ENCODE results near the gene TMEM132C. TPM values are rescaled to one million over a fixed set of nuclear protein-coding genes. Genes with fewer than 3 reads are reported as not detected.

Gene TMEM132C
- total and polyA plus RNA-seq, 2 of the 4 experiments (the other 2 are of a cell fraction): not detected

DNA sequence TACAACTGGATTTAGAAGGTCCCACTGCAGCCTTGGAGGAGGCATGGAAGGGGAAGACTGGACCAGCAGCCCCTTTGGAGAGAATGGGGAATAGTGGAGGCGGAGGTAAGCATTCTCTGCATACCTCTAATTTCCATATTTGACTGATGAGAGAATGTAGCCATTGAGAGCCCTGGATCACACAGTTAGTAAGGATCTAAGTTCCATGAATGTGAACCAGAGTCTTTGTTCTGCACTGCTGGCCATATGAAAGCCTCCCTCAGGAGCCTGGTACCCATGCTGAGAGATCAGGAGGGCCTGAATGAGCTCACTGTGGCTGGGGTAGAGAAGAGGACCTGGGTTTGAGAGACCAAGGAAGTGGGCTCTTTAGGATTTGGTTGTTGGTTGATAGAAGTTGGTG, 192.1 kb downstream of the TMEM132C start:
- no CpG with 5 or more reads among the region's 1 CpG for WGBS, 2 experiments (ENCODE audit: extremely low coverage in 2 of 2, insufficient read length in 1 of 2)
- intact Hi-C loops (cut with micrococcal nuclease) (no loop called here), dilution Hi-C loops (cut with HindIII; ENCODE audit: low sequenced_read_pairs, unreplicated experiment) (no loop called here), in situ Hi-C loops (cut with MboI; ENCODE audit: low sequenced_read_pairs) (no loop called here)
- no peak overlapping the region for H3K27ac ChIP-seq (ENCODE audit: insufficient read depth, low read length)
- H2BK120ac ChIP-seq (ENCODE audit: low read depth, low read length): no peak overlapping the region
- no peak overlapping the region for H2AK5ac ChIP-seq (ENCODE audit: low read depth, low read length)
- no peaks in the 10 kb centered on the region for H3K4me1 ChIP-seq (ENCODE audit: control insufficient read depth, insufficient read depth, low read length)
- no peak overlapping the region for H3K4ac ChIP-seq (ENCODE audit: low read depth, low read length)
- H2AFZ ChIP-seq (replicated peaks; ENCODE audit: low read length, poor library complexity): no peak overlapping the region
- peaks cover 36% of the 10 kb centered on the region for H3K9me3 ChIP-seq (ENCODE audit: control insufficient read depth, insufficient read depth, low read length)
- no peak overlapping the region for H3K4me2 ChIP-seq (ENCODE audit: low read depth, low read length)
- no peak overlapping the region for H2BK5ac ChIP-seq (ENCODE audit: low read depth, low read length, poor library complexity, severe bottlenecking)
- H2BK20ac ChIP-seq (ENCODE audit: low read depth, low read length): no peak overlapping the region
- H3K23ac ChIP-seq (ENCODE audit: low read depth, low read length): no peak overlapping the region
- no peak overlapping the region for H4K8ac ChIP-seq (ENCODE audit: low read depth in 2 of 2, low read length in 2 of 2)
- H3K27me3 ChIP-seq (ENCODE audit: control insufficient read depth, insufficient read depth, low read length): no peaks in the 10 kb centered on the region
- no peaks in the 10 kb centered on the region for H4K20me1 ChIP-seq (ENCODE audit: insufficient read depth, low read length)
- no peak overlapping the region for H4K91ac ChIP-seq (ENCODE audit: insufficient read depth, low read depth, low read length)
- H2AK9ac ChIP-seq (replicated peaks; ENCODE audit: low read depth, low read length, poor library complexity): no peak overlapping the region
- BruUV-seq (replicated peaks): no TSS peak
- ChIA-PET POLR2A (ENCODE audit: unreplicated experiment) (no interaction called here), CTCF (no interaction called here)
- no peak overlapping the region for H3K56ac ChIP-seq (ENCODE audit: extremely low read depth, insufficient read depth, low read length)
- H3K9me1 ChIP-seq (ENCODE audit: insufficient read depth, low read length): no peaks in the 10 kb centered on the region
- no peak overlapping the region for H4K5ac ChIP-seq (ENCODE audit: low read depth, low read length)
- no peak overlapping the region for H3K9ac ChIP-seq (ENCODE audit: low read depth, low read length)
- H3K4me3 ChIP-seq (ENCODE audit: insufficient read depth, low read depth, low read length): no peak overlapping the region
- DNase-seq: no peak
- no peak overlapping the region for H3K18ac ChIP-seq (ENCODE audit: low read depth, low read length)
- TF ChIP-seq MXI1 (IDR thresholded peaks at IDR 0.05; ENCODE audit: borderline replicate concordance, low read depth, low read length): no peak
- TF ChIP-seq RAD21 (IDR thresholded peaks at IDR 0.05; ENCODE audit: low read length): no peak
- no peak for TF ChIP-seq CHD1 (IDR thresholded peaks at IDR 0.05; ENCODE audit: low read depth, low read length)
- TF ChIP-seq CEBPB (IDR thresholded peaks at IDR 0.05; ENCODE audit: low read depth, low read length): no peak
- no peak for TF ChIP-seq RFX5 (IDR thresholded peaks at IDR 0.05; ENCODE audit: low read depth, low read length)
- TF ChIP-seq MAFK (IDR thresholded peaks at IDR 0.05; ENCODE audit: low read depth, low read length): no peak
- TF ChIP-seq, protein P1, sequence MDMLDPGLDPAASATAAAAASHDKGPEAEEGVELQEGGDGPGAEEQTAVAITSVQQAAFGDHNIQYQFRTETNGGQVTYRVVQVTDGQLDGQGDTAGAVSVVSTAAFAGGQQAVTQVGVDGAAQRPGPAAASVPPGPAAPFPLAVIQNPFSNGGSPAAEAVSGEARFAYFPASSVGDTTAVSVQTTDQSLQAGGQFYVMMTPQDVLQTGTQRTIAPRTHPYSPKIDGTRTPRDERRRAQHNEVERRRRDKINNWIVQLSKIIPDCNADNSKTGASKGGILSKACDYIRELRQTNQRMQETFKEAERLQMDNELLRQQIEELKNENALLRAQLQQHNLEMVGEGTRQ (IDR thresholded peaks at IDR 0.05; ENCODE audit: low read depth, low read length): no peak
- no peak for TF ChIP-seq POLR2A (IDR thresholded peaks at IDR 0.05; ENCODE audit: low read depth, low read length)
- TF ChIP-seq, protein P2, sequence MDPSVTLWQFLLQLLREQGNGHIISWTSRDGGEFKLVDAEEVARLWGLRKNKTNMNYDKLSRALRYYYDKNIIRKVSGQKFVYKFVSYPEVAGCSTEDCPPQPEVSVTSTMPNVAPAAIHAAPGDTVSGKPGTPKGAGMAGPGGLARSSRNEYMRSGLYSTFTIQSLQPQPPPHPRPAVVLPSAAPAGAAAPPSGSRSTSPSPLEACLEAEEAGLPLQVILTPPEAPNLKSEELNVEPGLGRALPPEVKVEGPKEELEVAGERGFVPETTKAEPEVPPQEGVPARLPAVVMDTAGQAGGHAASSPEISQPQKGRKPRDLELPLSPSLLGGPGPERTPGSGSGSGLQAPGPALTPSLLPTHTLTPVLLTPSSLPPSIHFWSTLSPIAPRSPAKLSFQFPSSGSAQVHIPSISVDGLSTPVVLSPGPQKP (IDR thresholded peaks at IDR 0.05; ENCODE audit: borderline replicate concordance, low read depth, low read length): no peak
- TF ChIP-seq BHLHE40 (IDR thresholded peaks at IDR 0.05; ENCODE audit: low read depth, low read length): no peak
- TF ChIP-seq SMC3 (IDR thresholded peaks at IDR 0.05; ENCODE audit: low read depth, low read length): no peak
- TF ChIP-seq RCOR1 (IDR thresholded peaks at IDR 0.05; ENCODE audit: insufficient replicate concordance, low read length): no peak
- TF ChIP-seq NFE2L2 (IDR thresholded peaks at IDR 0.05; ENCODE audit: low read depth, low read length): no peak
- no peak for TF ChIP-seq FOS (IDR thresholded peaks at IDR 0.05; ENCODE audit: low read depth, low read length)
- no peak for TF ChIP-seq MAZ (IDR thresholded peaks at IDR 0.05; ENCODE audit: borderline replicate concordance, low read depth, low read length)
- H3K14ac ChIP-seq (replicated peaks; ENCODE audit: low read depth, low read length): no peak overlapping the region
- H2BK15ac ChIP-seq (ENCODE audit: low read depth, low read length): no peak overlapping the region
- H3K36me3 ChIP-seq (ENCODE audit: control insufficient read depth, insufficient read depth, low read length): no peaks in the 10 kb centered on the region
- ATAC-seq (ENCODE audit: low read depth): no peak
- no peaks in the 10 kb centered on the region for H3K79me1 ChIP-seq (ENCODE audit: low read depth in 1 of 2, low read length in 2 of 2)

Data from IMR-90 (cell line).